GM12878 (cell line): ENCODE data around the gene SLC16A6. TPM values are rescaled to one million over a fixed set of nuclear protein-coding genes. Genes with fewer than 3 reads are reported as not detected.
A peak's percentile ranks its signal among the peaks of the same experiment; 100 is the strongest.

Experiments
- ASH2L ChIP-seq: fragments of 300-600, 200-600 bp; sonication (generic); IDR thresholded peaks from 2 replicates; pipeline ENCODE4 v1.6.1; 2017; ENCODE audit warnings: low read depth, mild to moderate bottlenecking, borderline replicate concordance
- BACH1 ChIP-seq: fragments of 450-650 bp; IDR thresholded peaks from 2 replicates; pipeline ENCODE4 v1.6.1; 2017; ENCODE audit warnings: mild to moderate bottlenecking, borderline replicate concordance
- CBX5 ChIP-seq: sonication (generic); IDR thresholded peaks from 2 replicates; pipeline ENCODE4 v1.6.1; 2016; ENCODE audit warnings: low read depth, moderate library complexity, mild to moderate bottlenecking, inconsistent platforms
- MTA2 ChIP-seq: fragments of 450-650 bp; IDR thresholded peaks from 2 replicates; pipeline ENCODE4 v1.6.1; 2016; ENCODE audit warnings: low read depth, mild to moderate bottlenecking, moderate library complexity
- SRF ChIP-seq, 2 experiments: IDR thresholded peaks; 2 replicates each; pipeline ENCODE4 v1.6.1; 2011; ENCODE audit warnings: low read depth in 2 of 2, low read length in 2 of 2, mild to moderate bottlenecking in 1 of 2, moderate library complexity in 1 of 2
- polyA plus RNA-seq, 11 experiments: library from polyadenylated mRNA; depleted of rRNA in 4 of 11; unstranded in 6 of 11; stranded (reverse) in 5 of 11; fragments of >200 nt; fragmentation: Nextera tagmentation in 4 of 11; fragmentation: Illumina TruSeq in 1 of 11; extraction: Ambion mirVana in 4 of 11; extraction: Trizol in 1 of 11; gene quantifications; 1 replicate in 1 of 11; 2 replicates in 10 of 11; pipeline versions ENCODE4 v1.2.1 to v1.2.3, GENCODE V29; 2011 to 2016; ENCODE audit warnings: inconsistent platforms in 2 of 11, missing spikeins in 2 of 11, low read depth in 1 of 11
- total RNA-seq, 4 experiments: library from RNA; depleted of rRNA in 3 of 4; stranded (reverse); fragments of >200 nt in 3 of 4; fragmentation: Illumina TruSeq in 1 of 4; extraction: Trizol in 1 of 4; gene quantifications; 2 replicates each; pipeline versions ENCODE4 v1.2.1 to v1.2.3, GENCODE V29; 2013 to 2021
- TF ChIP-seq, protein P1 (sequence below): IDR thresholded peaks from 2 replicates; pipeline ENCODE4 v1.6.1; 2011; ENCODE audit warnings: borderline replicate concordance, low read depth, mild to moderate bottlenecking, moderate library complexity, mixed read lengths, low read length; ENCODE audit not compliant: insufficient read depth; ENCODE audit errors: extremely low read length
- TF ChIP-seq, protein P2 (sequence below): fragments of 450-650 bp; IDR thresholded peaks from 2 replicates; pipeline ENCODE4 v1.6.1; 2017; ENCODE audit warnings: low read depth, mild to moderate bottlenecking, moderate library complexity

Gene SLC16A6
- total and polyA plus RNA-seq, 10 of the 15 experiments (the other 5 are each of a cell fraction or from before 2014, with no cell fraction given): 2.4 to 8.8 (median 6.0) TPM

DNA sequence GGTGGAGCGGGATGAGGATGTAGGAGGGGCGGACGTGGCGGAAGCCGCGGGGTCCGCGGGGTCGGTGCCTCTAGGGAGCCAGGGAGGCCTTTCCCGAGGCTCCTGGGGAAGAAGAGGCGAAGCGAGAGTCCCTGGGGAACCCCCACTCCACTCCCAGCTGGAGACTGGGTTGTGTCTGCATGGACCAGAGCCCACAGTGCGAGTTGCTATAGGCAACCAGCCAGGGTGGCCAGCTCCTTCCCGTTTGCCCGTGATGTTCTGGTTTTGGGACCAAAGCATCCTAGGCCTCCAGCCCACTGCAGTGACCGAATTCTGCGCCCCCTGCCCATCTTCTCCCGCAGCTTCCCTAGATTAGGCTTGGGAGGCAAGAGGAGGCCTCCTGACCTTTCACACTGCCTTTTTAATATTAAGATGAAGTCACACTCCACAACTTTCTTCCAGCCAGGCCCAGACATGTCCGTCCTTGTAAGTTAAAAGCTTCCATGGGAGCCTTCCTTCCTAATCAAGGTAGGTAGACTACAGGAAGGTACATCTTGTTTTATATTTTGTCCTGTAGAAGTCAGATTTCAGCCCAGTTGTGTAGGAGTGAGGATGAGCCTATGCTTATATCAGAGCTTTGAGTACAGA, 42.6 kb downstream of the SLC16A6 start (continued):
- TF ChIP-seq MTA2 (0 out of 2 replicates have a peak, but pooled peaks have one; percentile 31), ASH2L (no peak), SRF (IDR thresholded peaks at IDR 0.05; ENCODE audit: low read depth in 2 of 2, low read length in 2 of 2) (no peak), BACH1 (0 out of 2 replicates have a peak, but pooled peaks have one; percentile 10), CBX5 (no peak)
- TF ChIP-seq, protein P1, sequence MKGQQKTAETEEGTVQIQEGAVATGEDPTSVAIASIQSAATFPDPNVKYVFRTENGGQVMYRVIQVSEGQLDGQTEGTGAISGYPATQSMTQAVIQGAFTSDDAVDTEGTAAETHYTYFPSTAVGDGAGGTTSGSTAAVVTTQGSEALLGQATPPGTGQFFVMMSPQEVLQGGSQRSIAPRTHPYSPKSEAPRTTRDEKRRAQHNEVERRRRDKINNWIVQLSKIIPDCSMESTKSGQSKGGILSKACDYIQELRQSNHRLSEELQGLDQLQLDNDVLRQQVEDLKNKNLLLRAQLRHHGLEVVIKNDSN: no peak
- TF ChIP-seq, protein P2, sequence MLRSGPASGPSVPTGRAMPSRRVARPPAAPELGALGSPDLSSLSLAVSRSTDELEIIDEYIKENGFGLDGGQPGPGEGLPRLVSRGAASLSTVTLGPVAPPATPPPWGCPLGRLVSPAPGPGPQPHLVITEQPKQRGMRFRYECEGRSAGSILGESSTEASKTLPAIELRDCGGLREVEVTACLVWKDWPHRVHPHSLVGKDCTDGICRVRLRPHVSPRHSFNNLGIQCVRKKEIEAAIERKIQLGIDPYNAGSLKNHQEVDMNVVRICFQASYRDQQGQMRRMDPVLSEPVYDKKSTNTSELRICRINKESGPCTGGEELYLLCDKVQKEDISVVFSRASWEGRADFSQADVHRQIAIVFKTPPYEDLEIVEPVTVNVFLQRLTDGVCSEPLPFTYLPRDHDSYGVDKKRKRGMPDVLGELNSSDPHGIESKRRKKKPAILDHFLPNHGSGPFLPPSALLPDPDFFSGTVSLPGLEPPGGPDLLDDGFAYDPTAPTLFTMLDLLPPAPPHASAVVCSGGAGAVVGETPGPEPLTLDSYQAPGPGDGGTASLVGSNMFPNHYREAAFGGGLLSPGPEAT: no peak
